NCI-H345 (cell line): ENCODE data around the gene SLC5A10.

ENCODE experiments used
- DNase-seq: peaks from one replicate; lab custom pipeline; 2025; lab: John Stamatoyannopoulos, UW

SLC5A10 gene

GRCh38 chr17:18964550-18964949 is 12.6 kb downstream of the SLC5A10 start:
- DNase-seq: no peak

GRCh38 chr17:18965530-18966236 is 13.7 kb downstream of the SLC5A10 start:
- DNase-seq: peak; percentile 53

- peak; percentile 61 for DNase-seq
Measured at GRCh38 chr17:18966831-18967624, 15.1 kb downstream of the SLC5A10 start.

- no peak for DNase-seq
Measured at GRCh38 chr17:18967916-18968315, 16.0 kb downstream of the SLC5A10 start.

GRCh38 chr17:18968345-18968744 is 16.4 kb downstream of the SLC5A10 start:
- DNase-seq: no peak

GRCh38 chr17:18968945-18969887 is 17.3 kb downstream of the SLC5A10 start:
- DNase-seq: no peak

GRCh38 chr17:18970582-18971480 is 18.9 kb downstream of the SLC5A10 start:
- no peak for DNase-seq

GRCh38 chr17:18971801-18972200 is 19.8 kb downstream of the SLC5A10 start:
- DNase-seq: no peak

GRCh38 chr17:18974407-18975149 is 22.6 kb downstream of the SLC5A10 start:
- no peak for DNase-seq

- DNase-seq: no peak
Measured at GRCh38 chr17:18975597-18975996, 23.6 kb downstream of the SLC5A10 start.

GRCh38 chr17:18976201-18976600 is 24.2 kb downstream of the SLC5A10 start:
- DNase-seq: no peak

- DNase-seq: no peak
Measured at GRCh38 chr17:18977021-18977420, 25.1 kb downstream of the SLC5A10 start.

- no peak for DNase-seq
Measured at GRCh38 chr17:18977646-18978045, 25.7 kb downstream of the SLC5A10 start.

GRCh38 chr17:18978050-18978449 is 26.1 kb downstream of the SLC5A10 start:
- no peak for DNase-seq

- no peak for DNase-seq
Measured at GRCh38 chr17:18978655-18979054, 26.7 kb downstream of the SLC5A10 start.

GRCh38 chr17:18980682-18981334 is 28.8 kb downstream of the SLC5A10 start:
- no peak for DNase-seq

- DNase-seq: no peak
Measured at GRCh38 chr17:18981335-18981641, 29.3 kb downstream of the SLC5A10 start.

GRCh38 chr17:18981642-18982424 is 29.9 kb downstream of the SLC5A10 start:
- DNase-seq: peak; percentile 84
